ENCODE results near the gene ADCY9.
A peak's percentile ranks its signal among the peaks of the same experiment; 100 is the strongest.

The ADCY9 gene

GRCh38 chr16:4116325-4117249 is at the start of gene ADCY9 (continued):
- TF ChIP-seq ZBTB6 (tag by site-specific recombination; IDR thresholded peaks at IDR 0.05) (no peak), ZNF704 (tag by site-specific recombination; IDR thresholded peaks at IDR 0.05) (no peak), ZNF10 (tag by site-specific recombination; IDR thresholded peaks at IDR 0.05) (no peak), PRDM1 (tag by site-specific recombination; IDR thresholded peaks at IDR 0.05) (no peak), ELK4 (IDR thresholded peaks at IDR 0.05; ENCODE audit: borderline replicate concordance, low read depth, low read length) (no peak), ZNF148 (tag by site-specific recombination; IDR thresholded peaks at IDR 0.05; ENCODE audit: borderline replicate concordance) (no peak), ZNF202 (tag by site-specific recombination; IDR thresholded peaks at IDR 0.05; ENCODE audit: borderline replicate concordance) (no peak), ZBTB21 (tag by site-specific recombination; IDR thresholded peaks at IDR 0.05) (no peak), ZNF157 (tag by site-specific recombination; IDR thresholded peaks at IDR 0.05) (no peak), ZNF24 (tag by site-specific recombination; IDR thresholded peaks at IDR 0.05) (no peak), ZNF239 (tag by site-specific recombination; IDR thresholded peaks at IDR 0.05) (no peak), MZF1 (tag by site-specific recombination; IDR thresholded peaks at IDR 0.05; ENCODE audit: borderline replicate concordance) (no peak), ZNF18 (tag by site-specific recombination; IDR thresholded peaks at IDR 0.05) (no peak), ZNF48 (tag by site-specific recombination; IDR thresholded peaks at IDR 0.05) (no peak), ZBTB20 (tag by site-specific recombination; IDR thresholded peaks at IDR 0.05) (peak; percentile 61; the same call in 1 of the 2 replicates), ZNF521 (tag by site-specific recombination; IDR thresholded peaks at IDR 0.05) (no peak), ZNF391 (tag by site-specific recombination; IDR thresholded peaks at IDR 0.05; ENCODE audit: borderline replicate concordance, low read depth) (no peak), HIC1 (tag by site-specific recombination; IDR thresholded peaks at IDR 0.05) (no peak), ZNF184 (tag by site-specific recombination; IDR thresholded peaks at IDR 0.05) (no peak), ZNF529 (tag by site-specific recombination; IDR thresholded peaks at IDR 0.05; ENCODE audit: insufficient replicate concordance) (no peak), TSHZ1 (tag by site-specific recombination; IDR thresholded peaks at IDR 0.05; ENCODE audit: borderline replicate concordance) (no peak), ZNF571 (tag by site-specific recombination; IDR thresholded peaks at IDR 0.05) (no peak)
